HG03045 (cell line): ENCODE data around the gene GAN.

Experiments used
- ATAC-seq: cut with Tn5 transposase; IDR thresholded peaks from one replicate; pipeline ENCODE4 v1.9.1; 2021; ENCODE audit warnings: mild to moderate bottlenecking, moderate library complexity; ENCODE audit not compliant: unreplicated experiment

GAN gene

DNA sequence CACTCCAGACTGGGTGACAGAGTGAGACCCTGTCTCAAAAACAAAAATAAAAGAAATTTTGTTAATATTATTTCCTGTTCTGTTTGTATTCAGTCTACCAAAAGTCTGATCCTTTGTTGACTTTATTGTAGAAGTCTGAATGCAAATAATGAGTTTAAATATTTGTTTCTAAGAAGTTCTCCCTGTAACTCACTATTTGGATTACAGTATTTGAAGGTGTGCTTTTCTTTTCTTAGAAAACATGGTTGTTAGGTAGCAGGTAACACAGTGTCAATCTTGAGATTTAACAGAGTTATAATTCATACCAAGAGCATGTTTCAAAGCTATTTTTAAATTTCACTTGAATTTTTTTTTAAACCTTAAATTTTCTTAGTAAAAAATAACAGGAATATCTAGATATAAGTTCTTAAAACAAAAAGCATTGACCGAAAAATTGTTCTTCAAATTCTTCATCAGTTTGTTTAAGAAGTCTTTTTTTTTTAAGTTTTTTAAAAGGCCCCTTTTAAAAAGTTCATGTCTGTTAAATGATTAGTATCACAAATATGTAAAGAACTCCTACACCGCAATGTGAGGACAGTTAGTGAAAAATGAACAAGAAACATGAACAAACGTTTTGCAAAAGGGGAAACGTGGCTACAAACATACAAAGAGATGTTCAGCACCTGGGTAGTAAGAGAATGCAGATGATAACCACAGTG lies 35.0 kb downstream of the GAN start:
- ATAC-seq, result no peak

DNA sequence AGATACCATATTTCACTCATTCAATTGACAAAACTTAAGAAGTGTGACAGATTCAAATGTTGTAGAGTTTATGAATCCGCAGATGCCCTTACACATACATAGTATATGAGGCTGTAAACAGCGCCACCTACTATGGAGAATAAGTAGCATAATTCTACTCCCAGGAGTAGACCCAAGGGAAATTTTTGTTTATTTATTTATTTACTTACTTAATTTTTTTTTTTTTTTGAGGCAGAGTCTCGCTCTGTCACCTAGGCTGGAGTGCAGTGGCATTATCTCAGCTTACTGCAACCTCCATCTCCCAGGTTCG lies 35.5 kb downstream of the GAN start:
- ATAC-seq, result no peak

DNA sequence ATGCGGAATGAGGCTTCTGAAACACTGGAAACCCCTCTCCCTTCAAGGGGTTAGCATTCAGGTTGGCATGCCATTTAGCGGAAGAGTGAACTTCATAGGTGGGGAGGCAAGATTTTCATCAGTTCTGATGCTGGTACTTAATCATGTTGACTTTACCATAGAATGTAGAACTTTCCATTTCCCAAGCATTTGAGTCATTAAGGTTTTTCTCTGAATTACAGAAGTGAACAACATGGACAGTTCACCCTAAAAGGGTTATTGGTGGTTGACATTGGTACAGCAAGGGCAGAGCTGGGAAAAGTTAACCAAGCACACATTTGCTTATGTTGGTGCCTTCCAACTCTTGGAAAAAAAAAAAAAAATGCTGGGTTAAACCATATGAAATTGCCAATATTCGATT lies 39.1 kb downstream of the GAN start:
- no peak for ATAC-seq

DNA sequence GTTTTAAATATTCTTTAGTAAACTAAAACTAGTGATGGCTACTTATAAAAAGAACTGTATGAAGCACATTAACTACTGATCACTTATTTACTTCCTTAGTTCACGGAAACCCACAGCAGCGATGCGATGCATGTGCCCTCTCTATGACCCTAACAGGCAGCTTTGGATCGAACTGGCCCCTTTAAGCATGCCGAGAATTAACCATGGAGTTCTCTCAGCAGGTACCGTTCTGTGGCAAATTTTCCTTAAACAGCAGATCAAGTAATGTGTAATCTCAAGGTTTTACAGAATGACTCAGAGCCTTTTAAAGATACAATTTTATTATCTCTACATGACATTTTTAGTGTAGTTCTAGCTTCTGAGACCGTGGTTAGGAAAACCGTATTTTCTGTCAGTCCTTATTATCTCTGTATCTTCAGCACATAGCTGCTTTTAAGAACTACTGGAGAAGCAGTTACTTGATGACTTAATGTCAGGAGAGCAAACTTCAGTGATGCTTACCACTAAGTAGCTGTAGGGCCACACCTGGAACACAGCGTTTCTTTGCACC lies 43.0 kb downstream of the GAN start:
- no peak for ATAC-seq

DNA sequence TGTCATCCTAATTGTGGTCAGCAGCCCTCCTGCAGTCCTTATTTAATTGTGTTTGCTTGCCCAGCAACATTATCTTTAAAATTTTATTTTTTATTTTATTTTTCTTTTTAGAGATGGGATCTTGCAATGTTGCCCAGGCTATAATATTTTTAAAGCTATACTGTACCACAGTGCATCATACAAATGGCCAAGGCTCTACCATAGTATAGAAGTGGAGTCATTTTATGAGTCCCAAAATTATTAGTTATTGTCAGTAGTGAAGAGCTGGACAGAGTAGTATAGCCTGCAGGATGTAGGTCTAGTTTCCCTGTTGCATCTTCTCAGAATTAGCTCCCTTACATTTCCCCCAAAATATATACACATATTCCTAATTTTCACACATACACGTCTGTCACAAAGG lies 44.1 kb downstream of the GAN start:
- ATAC-seq, result no peak

DNA sequence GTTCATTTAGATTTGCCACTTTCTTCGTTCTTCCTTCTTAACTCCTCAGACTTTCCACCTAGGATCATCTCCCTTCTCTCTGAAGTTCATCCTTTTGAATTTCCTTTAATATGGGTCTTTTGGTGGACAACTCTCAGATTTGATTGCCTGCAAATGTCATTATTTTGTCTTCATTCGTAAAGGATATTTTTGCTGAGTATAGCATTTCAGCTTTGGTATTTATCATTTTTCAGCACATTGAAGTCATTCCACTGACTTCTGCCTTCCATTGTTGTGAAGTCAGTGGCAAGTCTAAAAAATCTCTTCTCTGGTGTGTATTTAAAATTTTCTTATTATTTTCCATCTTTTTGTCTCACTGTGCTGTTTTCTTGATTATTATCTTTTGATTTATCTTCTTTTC lies 45.4 kb downstream of the GAN start:
- ATAC-seq, result no peak

DNA sequence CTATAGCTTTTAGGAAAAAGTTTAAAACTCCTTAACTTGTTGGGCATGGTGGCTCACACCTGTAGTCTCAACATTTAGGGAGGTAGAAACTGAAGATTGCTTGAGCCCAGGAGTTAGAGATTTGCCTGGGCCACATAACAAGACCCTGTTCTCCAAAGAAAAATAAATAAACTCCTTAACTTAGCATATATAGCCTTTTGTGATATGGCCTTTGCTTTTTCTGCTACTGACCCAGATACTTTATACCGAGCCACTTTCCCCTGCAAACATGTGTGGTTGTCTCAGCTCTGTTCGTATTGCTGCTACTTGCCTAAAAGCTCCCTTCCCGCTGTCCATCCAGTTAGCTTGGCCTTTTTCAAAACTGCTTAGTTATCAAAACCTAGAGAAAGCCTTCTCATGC lies 51.0 kb downstream of the GAN start:
- ATAC-seq, result no peak

DNA sequence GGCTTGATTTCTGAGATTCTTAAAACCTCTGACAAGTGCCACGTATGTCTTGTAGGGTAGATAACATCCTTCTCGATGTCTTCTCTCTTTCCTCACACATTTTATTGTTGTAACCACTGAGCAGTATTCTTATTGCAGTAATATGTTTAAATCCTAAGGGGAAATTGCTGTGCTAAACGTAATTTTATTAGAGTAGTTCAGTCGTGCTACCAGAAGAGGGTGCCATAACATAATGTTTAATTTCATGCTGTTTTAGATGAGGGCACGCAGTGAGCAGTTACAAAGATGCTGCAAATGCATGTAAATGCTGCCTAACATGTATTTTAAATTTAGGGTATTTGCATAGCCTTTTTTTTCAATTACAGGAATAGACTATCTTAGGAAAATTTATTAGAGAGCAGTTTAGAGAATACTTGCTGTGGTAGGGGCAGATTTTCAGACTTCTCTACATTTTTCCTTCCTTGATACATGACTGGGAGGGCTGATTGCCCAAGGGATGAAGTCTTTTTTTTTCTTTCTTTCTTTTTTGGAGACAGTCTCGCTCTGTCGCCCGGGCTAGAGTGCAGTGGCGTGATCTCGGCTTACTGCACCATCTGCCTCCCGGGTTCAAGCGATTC lies 51.7 kb downstream of the GAN start:
- no peak for ATAC-seq

DNA sequence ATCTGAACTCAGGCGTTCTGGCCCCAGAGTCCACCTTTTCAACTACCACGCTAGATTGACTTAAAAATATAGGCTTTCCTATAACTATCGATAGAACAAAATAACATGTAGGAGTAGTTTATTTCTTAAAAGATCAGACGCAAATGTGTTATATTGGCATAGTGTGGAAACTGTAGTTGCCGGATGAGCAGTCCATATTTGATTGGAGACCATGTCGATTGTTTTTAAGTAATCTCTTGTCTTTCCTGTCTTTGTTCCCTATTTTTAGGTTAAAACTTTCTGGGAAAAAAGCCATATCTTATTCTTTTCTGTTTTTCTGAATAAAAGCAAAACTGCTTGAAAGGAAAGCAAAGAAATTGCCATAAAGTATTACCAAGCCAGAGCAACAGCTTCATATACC lies 53.1 kb downstream of the GAN start:
- no peak for ATAC-seq

DNA sequence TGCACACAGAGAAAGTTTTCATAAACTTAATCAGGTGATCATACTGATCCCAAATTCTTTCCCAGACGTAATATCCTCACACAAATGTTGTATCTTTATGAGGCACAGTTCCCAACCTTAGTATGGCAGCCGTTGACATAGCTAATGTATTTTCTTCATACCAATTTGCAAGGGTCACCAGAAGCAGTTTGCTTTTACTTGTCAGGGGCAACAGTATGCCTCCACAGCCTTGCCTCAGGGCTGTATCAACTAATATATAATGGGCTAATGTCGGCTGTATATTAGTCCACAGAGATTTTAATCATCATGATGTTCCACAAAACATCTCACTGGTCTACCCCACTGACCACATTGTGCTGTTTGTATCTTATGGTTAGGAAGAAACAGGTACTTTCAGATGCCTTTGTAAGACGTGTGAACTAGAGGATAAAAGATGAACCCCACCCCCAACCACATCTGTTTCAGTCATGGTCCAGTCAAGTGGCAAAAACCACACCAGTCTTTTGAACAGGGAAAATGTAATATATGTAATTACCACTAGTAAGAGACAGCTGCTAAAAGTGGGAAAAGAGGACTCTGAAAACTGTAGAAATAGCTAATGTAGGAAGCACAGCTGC lies 55.2 kb downstream of the GAN start:
- ATAC-seq, result no peak

DNA sequence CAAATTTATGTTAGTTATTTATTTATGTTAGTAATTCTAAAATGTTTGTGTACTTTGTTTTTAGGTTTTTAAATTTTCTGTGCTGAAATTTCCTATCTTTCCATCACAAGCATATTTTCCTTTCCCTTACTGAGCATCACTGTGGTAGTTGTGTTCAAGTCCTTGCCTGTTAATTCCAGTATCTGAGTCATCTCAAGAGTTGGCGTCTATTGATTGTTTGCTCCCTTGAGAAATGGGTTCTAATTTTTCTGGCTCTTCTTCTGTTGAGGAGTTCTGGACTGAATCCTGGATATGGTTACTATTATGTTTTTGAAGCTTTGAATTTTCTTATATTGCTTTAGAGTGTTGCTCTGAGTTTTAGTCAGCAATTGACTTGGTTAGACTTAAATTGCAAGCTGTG lies 56.3 kb downstream of the GAN start:
- ATAC-seq, result no peak

DNA sequence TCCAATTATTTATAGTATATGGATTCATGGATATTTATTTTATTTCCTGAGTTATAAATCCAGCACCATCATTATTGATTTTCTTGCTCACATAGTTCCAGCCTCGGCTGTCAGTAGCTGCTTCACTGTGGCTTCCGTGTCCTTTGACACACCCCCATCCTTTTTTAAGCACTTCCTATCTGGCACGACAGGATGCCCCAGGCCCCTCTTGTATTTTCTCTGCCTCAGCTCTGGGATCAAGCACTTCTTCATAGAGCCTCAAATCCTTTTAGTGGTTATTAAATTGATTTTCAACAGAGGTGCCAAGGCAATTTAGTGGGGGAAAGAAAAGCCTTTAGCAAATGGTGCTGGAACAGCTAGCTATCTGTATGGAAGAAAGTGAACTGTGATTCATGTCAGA lies 59.8 kb downstream of the GAN start:
- ATAC-seq, result no peak

DNA sequence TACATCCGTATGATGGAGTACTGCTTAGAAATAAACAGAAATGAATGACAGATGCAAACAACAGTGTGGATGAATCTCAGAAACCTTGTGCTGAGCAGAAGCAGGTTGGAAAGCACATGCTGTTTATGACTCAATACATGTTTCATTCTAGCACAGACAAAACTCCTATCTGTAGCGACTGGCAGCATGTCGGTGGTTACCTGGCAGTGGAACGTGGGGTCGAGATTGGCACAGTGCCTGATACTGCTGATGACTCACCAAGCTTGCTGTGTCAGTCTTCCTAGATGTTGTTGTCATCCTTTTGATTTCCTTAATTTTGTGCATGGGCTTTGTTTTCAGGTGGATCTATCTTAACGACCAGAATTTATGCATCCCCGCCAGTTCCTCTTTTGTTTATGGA lies 62.1 kb downstream of the GAN start:
- ATAC-seq, result no peak

DNA sequence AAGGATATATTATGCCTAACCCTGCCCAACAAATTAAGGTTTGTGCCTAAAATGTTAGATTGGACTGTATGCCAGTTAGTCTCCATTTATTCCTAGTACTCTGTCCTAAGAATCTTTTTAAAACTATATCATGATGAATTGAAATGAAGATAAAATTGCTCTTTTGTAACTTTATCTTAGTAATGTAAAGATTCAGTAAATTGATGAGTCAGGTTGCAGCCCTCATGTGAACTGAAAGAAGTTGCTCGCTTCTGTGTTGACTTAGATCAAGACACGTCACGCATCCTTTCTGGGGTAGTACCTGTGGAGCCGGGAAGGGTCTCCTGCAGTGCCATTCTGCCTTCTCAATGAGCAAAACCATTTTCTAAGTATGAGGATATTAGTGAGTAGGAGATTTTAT lies 63.3 kb downstream of the GAN start:
- ATAC-seq, result no peak

DNA sequence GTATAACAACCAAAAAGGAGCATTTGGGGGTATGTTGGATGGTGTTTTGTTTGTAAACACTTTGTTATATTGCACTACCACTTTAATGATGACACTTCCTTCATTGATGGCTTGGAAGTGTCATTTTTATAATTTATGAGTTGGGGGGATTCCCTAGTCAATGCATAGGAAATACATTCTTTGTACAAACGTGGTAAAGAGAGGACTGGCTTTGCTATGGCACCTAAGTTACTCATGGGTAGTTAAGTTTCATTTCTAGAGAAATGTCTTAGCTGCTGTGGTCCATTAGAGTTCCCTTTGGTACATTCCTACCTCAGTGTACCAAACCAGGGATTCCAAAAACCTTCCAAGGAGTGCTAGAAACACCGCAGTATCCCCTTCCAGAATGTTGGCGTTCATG lies 66.2 kb downstream of the GAN start:
- no peak for ATAC-seq

DNA sequence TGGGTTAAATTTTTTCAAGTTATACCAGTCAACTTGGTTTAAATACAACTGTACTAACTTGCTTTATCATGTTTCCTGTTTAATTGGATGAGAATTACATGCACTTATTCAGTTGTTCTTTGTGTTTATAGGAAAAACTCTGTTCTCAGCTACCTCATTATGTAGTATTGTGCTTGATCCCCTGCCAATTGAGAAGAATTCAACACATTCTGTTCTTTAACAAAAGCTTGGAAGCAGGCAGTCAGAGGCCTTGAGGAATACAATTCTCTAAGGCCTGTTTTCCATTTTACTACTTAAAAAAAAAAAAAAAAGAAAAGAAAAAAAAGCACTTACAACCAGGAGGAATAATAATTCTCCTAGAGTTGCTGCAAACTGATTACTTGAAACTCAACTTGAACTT lies 69.2 kb downstream of the GAN start:
- ATAC-seq, result no peak

DNA sequence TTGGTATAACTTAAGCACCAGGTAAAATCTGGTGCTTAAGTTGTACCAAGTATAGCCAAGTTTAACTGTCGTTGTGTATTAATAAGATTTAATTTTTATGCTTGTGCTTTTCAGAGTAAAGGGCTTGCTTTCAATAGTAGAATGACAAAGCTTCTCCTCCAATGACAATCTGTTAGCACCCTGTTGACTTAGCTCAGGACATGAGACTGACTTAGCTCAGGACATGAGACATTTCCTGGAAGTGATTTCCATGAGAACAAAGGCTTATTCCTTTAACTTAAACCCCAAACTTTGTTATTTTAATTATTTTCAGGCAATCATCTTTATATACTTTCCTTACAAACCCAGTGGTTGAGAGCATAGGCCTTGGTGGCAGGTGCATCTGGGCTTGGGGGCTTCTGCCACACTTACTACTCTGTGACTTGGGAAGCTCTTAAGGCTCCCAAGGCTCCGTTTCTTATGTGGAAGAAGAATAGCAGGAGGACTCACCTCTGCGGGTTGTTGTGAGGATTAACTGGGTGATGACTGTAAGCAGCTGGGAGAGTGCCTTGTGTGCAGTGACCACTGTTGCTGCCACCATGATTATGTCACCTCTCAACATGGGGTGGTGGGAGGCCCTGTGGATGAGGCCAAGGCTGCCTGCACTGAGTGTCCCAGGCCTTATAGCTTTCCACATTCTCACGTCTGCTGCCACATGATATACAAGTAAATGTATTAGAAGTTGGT lies 70.4 kb downstream of the GAN start:
- no peak for ATAC-seq

DNA sequence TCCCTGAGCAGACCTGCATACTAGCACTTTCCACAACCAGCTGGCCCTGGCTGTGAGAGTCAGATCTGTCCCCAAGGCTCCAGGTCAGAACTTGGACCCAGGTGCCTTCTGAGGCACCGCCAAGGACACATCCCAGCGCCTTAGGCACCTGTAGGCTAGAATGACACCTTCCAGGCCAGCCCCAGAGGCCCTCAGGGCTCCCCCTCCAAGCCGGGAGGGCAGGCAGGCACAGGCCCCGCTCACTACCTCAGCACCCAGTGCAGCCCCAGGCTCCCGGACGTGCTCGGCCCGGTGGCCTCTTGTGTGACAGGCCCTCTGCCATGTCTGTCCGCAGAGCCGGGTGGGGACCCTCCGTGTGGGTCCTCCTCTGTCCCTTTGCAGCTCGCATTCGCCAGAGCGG lies 73.6 kb downstream of the GAN start:
- no peak for ATAC-seq

DNA sequence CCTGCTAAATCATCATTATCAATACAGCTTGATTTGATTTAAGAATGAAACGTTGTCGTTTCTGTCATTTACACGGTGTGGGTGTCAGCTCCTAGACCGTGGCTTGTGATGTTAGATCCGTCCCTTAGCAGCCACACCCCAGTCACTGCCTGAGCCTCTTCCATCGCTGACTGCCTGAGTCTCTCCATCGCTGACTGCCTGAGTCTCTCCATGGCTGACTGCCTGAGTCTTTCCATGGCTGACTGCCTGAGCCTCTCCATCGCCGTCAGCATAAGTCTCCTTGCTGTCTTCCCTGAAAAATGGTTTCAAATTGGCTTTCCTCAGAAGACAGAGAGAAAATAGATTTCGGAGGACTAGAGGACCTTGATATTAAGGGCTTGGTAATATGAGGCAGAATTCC lies 76.1 kb downstream of the GAN start:
- ATAC-seq, result no peak

DNA sequence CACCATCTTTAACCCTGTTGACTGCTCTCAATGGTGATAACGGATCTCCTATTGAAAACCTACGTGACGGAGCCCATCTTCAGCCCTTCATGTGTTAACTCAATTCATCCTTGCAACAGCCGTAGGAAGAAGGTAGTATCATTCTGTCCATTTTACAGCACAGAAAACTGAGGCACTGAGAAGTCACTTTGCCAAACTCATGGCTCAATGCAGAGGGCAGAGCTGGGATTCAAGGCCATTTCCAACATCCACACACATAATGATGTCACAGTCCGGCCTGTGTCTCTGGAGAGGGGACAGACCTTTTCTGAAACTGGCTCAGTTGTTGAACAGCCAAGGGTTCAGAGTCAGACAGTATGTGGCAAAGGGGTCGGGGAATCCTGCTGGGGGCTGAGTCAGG lies 77.2 kb downstream of the GAN start:
- ATAC-seq, result no peak

DNA sequence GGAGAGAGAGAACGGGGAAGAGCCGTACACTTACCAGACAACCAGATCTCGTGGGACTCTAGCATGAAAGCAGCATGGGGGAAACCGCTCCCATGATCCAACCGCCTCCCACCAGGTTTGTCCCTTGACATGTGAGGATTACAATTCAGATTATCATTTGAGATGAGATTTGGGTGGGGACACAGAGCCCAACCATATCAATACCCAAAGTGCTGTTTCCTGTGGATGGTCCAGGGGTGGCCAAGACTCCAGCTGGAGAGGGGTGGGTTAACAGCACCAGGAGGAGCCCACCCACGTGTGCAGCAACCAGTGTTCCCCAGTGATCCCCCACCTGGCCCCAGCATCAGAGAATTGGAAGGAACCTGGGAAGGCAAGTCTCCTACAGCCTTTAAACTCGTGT lies 79.7 kb downstream of the GAN start:
- ATAC-seq, result no peak
